22Rv1 (cell line): ENCODE measurements around the gene KNDC1.

Source experiments
- H3K27ac ChIP-seq: fragments of 450-650 bp; 2 replicates; pipeline ENCODE4 v1.5.1; 2017
- CTCF ChIP-seq: fragments of 450-650 bp; IDR thresholded peaks from 2 replicates; pipeline ENCODE4 v1.5.1; 2017; ENCODE audit warnings: mild to moderate bottlenecking
- ZFX ChIP-seq: fragments of 450-650 bp; IDR thresholded peaks from 2 replicates; pipeline ENCODE4 v1.6.1; 2017; ENCODE audit warnings: antibody characterized with exemption, borderline replicate concordance

The KNDC1 gene

GRCh38 chr10:133249094-133249780 is 89.2 kb downstream of the KNDC1 start:
- H3K27ac ChIP-seq, result no peak overlapping the region
- TF ChIP-seq ZFX (no peak), CTCF (no peak)

GRCh38 chr10:133249975-133250754 is 90.1 kb downstream of the KNDC1 start:
- TF ChIP-seq ZFX, result no peak
- TF ChIP-seq CTCF, result no peak
- H3K27ac ChIP-seq, result no peak overlapping the region

- TF ChIP-seq CTCF, result no peak
- TF ChIP-seq ZFX, result no peak
- H3K27ac ChIP-seq, result no peak overlapping the region
These were observed 91.6 kb downstream of the KNDC1 start for GRCh38 chr10:133251388-133252222.

- TF ChIP-seq CTCF, result no peak
- TF ChIP-seq ZFX, result no peak
- no peak overlapping the region for H3K27ac ChIP-seq
These were observed 92.2 kb downstream of the KNDC1 start for GRCh38 chr10:133252223-133252552.

DNA sequence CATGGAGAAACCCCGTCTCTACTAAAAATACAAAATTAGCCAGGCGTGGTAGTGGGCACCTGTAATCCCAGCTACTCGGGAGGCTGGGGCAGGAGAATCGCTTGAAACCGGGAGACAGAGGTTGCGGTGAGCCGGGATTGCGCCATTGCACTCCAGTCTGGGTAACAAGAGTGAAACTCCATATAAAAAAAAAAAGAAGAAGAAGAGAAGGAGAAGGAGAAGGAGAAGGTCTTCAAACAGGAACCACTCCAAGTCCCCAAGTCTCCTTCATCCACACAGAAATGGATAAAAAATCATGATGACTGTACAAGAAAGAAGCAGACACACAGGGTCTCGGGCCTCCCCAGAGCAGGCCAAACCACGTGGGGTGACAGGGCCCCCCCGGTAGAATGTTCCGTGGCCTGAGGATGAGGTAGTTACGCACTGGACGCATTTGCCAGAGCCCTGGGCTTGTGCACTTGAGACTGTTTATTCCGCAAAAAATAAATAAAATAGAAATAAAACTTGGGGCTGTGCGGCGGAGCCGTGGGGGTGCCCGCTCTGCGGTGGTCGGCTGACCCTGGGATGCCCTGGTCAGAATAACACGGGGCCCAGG is 93.4 kb downstream of the KNDC1 start:
- no peak for TF ChIP-seq CTCF
- TF ChIP-seq ZFX, result no peak
- no peak overlapping the region for H3K27ac ChIP-seq

DNA sequence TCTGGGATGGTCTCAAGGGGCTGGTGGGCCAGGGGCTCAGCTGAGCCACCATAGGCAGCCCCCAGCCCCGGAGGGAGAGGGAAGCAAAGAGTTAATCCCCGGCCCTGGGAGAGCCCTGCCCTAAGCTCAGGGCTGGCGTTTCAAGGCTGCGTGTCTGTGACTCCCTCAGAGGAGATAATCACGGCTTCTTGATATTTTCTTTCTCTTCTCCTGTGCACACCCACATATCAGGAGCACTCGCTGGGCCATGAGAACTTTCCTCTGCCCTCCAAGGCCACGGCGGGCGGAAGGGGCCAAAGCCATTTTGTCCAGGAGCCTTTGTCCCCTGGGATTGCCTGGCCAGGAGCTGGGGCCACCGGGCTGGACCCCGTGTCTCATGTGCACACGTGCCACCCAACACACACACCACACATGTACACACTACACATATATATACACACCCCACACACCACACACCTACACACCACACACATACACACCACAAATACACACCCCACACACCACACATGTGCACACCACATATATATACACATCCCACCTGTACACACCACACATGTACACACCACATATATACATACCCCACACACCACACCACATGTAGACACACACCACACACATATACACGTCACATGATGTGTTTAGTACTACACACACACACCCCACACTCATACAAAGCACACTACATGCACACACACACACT is 94.6 kb downstream of the KNDC1 start:
- TF ChIP-seq ZFX (no peak), CTCF (no peak)
- H3K27ac ChIP-seq, result no peak overlapping the region
